ENCODE measurements around the gene COPS8.

COPS8 gene

GRCh38 chr2:237074211-237074993 lies 11.3 kb upstream of the COPS8 start:
- no peak overlapping the region for H3K27ac ChIP-seq
- TF ChIP-seq CTCF (IDR thresholded peaks at IDR 0.05) = no peak
- DNase-seq (ENCODE audit: low spot score) = no peak
- no peak overlapping the region for H3K4me3 ChIP-seq

- DNase-seq (ENCODE audit: low spot score) = no peak
- no peak for TF ChIP-seq CTCF (IDR thresholded peaks at IDR 0.05)
- no peak overlapping the region for H3K4me3 ChIP-seq
- H3K27ac ChIP-seq = no peak overlapping the region
Measured at GRCh38 chr2:237075749-237076599, 9.7 kb upstream of the COPS8 start.

- TF ChIP-seq CTCF (IDR thresholded peaks at IDR 0.05) = no peak
- H3K27ac ChIP-seq = no peak overlapping the region
- no peak for DNase-seq (ENCODE audit: low spot score)
- no peak overlapping the region for H3K4me3 ChIP-seq
Measured at GRCh38 chr2:237081596-237081995, 4.1 kb upstream of the COPS8 start.

GRCh38 chr2:237083026-237083425 lies 2.7 kb upstream of the COPS8 start:
- TF ChIP-seq CTCF (IDR thresholded peaks at IDR 0.05) = no peak
- no peak overlapping the region for H3K27ac ChIP-seq
- DNase-seq (ENCODE audit: low spot score) = no peak
- H3K4me3 ChIP-seq = no peak overlapping the region

- TF ChIP-seq CTCF (IDR thresholded peaks at IDR 0.05) = no peak
- DNase-seq (ENCODE audit: low spot score) = no peak
- H3K4me3 ChIP-seq = no peak overlapping the region
- no peak overlapping the region for H3K27ac ChIP-seq
Measured at GRCh38 chr2:237084444-237084843, 1.2 kb upstream of the COPS8 start.

GRCh38 chr2:237090906-237091305 lies 5.2 kb downstream of the COPS8 start:
- Histone ChIP-seq H3K27ac (no peak overlapping the region), H3K4me3 (no peak overlapping the region)
- TF ChIP-seq CTCF (IDR thresholded peaks at IDR 0.05) = no peak
- DNase-seq (ENCODE audit: low spot score) = no peak
